H9 (cell line): ENCODE data around the gene TUBB2B. TPM values are rescaled to one million over a fixed set of nuclear protein-coding genes. Genes with fewer than 3 reads are reported as not detected.

ENCODE experiments used
- DNase-seq: peaks from one replicate; pipeline ENCODE4 v3.0.0-alpha.2; 2017
- H2AFZ ChIP-seq: one replicate; pipeline ENCODE4 v1.6.1; 2013; ENCODE audit warnings: mild to moderate bottlenecking, low read length, control low read depth, moderate library complexity
- H2AK5ac ChIP-seq: 2 replicates; pipeline ENCODE4 v1.6.1; 2013; ENCODE audit warnings: low read length, control low read depth, mixed read lengths; ENCODE audit not compliant: insufficient read length
- H2BK120ac ChIP-seq: one replicate; pipeline ENCODE4 v1.6.1; 2013; ENCODE audit warnings: low read depth, mild to moderate bottlenecking, low read length, control low read depth, inconsistent platforms; ENCODE audit not compliant: poor library complexity, severe bottlenecking
- H2BK12ac ChIP-seq: 2 replicates; pipeline ENCODE4 v1.6.1; 2013; ENCODE audit warnings: low read length, control low read depth, mixed read lengths, low read depth; ENCODE audit not compliant: insufficient read length
- H2BK15ac ChIP-seq: 2 replicates; pipeline ENCODE4 v1.6.1; 2013; ENCODE audit warnings: low read depth, low read length, control low read depth
- H2BK20ac ChIP-seq: one replicate; pipeline ENCODE4 v1.6.1; 2013; ENCODE audit warnings: low read depth, mild to moderate bottlenecking, low read length, control low read depth, inconsistent platforms; ENCODE audit not compliant: poor library complexity, severe bottlenecking
- H2BK5ac ChIP-seq: 2 replicates; pipeline ENCODE4 v1.6.1; 2013; ENCODE audit warnings: low read length, control low read depth, mixed read lengths; ENCODE audit not compliant: insufficient read length
- H3K14ac ChIP-seq: 2 replicates; pipeline ENCODE4 v1.6.1; 2013; ENCODE audit warnings: low read length, control low read depth; ENCODE audit not compliant: insufficient read depth
- H3K18ac ChIP-seq: 2 replicates; pipeline ENCODE4 v1.6.1; 2013; ENCODE audit warnings: low read depth, mild to moderate bottlenecking, mixed read lengths, low read length, control low read depth; ENCODE audit not compliant: insufficient read length
- H3K23ac ChIP-seq: 2 replicates; pipeline ENCODE4 v1.6.1; 2013; ENCODE audit warnings: low read length, control low read depth, mixed read lengths, low read depth; ENCODE audit not compliant: insufficient read length
- H3K23me2 ChIP-seq: 2 replicates; pipeline ENCODE4 v1.6.1; 2013; ENCODE audit warnings: low read depth, mild to moderate bottlenecking, mixed read lengths, low read length, control low read depth; ENCODE audit not compliant: insufficient read length, poor library complexity, severe bottlenecking
- H3K27ac ChIP-seq: 2 replicates; pipeline ENCODE4 v1.5.1; 2013; ENCODE audit warnings: low read length, control low read depth, mixed read lengths, low read depth; ENCODE audit not compliant: insufficient read length
- H3K27me3 ChIP-seq: 2 replicates; pipeline ENCODE4 v1.6.1; 2013; ENCODE audit warnings: low read length, control low read depth, inconsistent platforms; ENCODE audit not compliant: insufficient read depth
- H3K4ac ChIP-seq: 2 replicates; pipeline ENCODE4 v1.6.1; 2013; ENCODE audit warnings: low read depth, mild to moderate bottlenecking, control low read depth, inconsistent platforms, low read length, moderate library complexity
- H3K4me1 ChIP-seq: 2 replicates; pipeline ENCODE4 v1.6.1; 2013; ENCODE audit warnings: low read length, control low read depth, inconsistent platforms; ENCODE audit not compliant: insufficient read depth
- H3K4me2 ChIP-seq: 2 replicates; pipeline ENCODE4 v1.6.1; 2013; ENCODE audit warnings: low read length, control low read depth, mixed read lengths; ENCODE audit not compliant: insufficient read length, insufficient read depth
- H3K56ac ChIP-seq: 2 replicates; pipeline ENCODE4 v1.6.1; 2013; ENCODE audit warnings: low read depth, mild to moderate bottlenecking, mixed read lengths, low read length, control low read depth; ENCODE audit not compliant: insufficient read length
- H3K79me1 ChIP-seq: 2 replicates; pipeline ENCODE4 v1.6.1; 2013; ENCODE audit warnings: low read depth, mild to moderate bottlenecking, moderate library complexity, low read length, control low read depth, inconsistent platforms; ENCODE audit not compliant: insufficient read depth, poor library complexity, severe bottlenecking
- H3K79me2 ChIP-seq: 2 replicates; pipeline ENCODE4 v1.6.1; 2013; ENCODE audit warnings: low read length, control low read depth, inconsistent platforms; ENCODE audit not compliant: insufficient read depth
- H3K9ac ChIP-seq: 2 replicates; pipeline ENCODE4 v1.6.1; 2013; ENCODE audit warnings: low read length, control low read depth, mixed read lengths; ENCODE audit not compliant: insufficient read length; ENCODE audit errors: extremely low read depth
- H3K9me3 ChIP-seq: one replicate; pipeline ENCODE4 v1.6.1; 2013; ENCODE audit warnings: low read depth, low read length, inconsistent platforms; ENCODE audit not compliant: control insufficient read depth
- H3T11ph ChIP-seq: one replicate; pipeline ENCODE4 v1.6.1; 2013; ENCODE audit warnings: mild to moderate bottlenecking, low read length, control low read depth, inconsistent platforms
- H4K20me1 ChIP-seq: one replicate; pipeline ENCODE4 v1.6.1; 2013; ENCODE audit not compliant: control insufficient read depth, insufficient read length, insufficient read depth
- H4K5ac ChIP-seq: 2 replicates; pipeline ENCODE4 v1.6.1; 2013; ENCODE audit warnings: low read depth, mild to moderate bottlenecking, mixed read lengths, low read length, control low read depth; ENCODE audit not compliant: insufficient read length
- H4K8ac ChIP-seq: replicated peaks from 2 replicates; pipeline ENCODE4 v1.6.1; 2013; ENCODE audit warnings: low read length, control low read depth, mixed read lengths, low read depth; ENCODE audit not compliant: insufficient read length
- H4K91ac ChIP-seq: 2 replicates; pipeline ENCODE4 v1.6.1; 2013; ENCODE audit warnings: low read depth, mild to moderate bottlenecking, moderate library complexity, mixed read lengths, low read length, control low read depth; ENCODE audit not compliant: insufficient read length
- H3K27ac Mint-ChIP-seq, 3 experiments: 2 replicates in 2 of 3; 3 replicates in 1 of 3; pipeline ENCODE4 v1.8.0; 2020 to 2021; ENCODE audit warnings: mixed read lengths in 3 of 3, mild to moderate bottlenecking in 1 of 3, moderate library complexity in 1 of 3
- H3K27me3 Mint-ChIP-seq: 2 replicates; pipeline ENCODE4 v1.8.0; 2021; ENCODE audit warnings: low read depth, mild to moderate bottlenecking, moderate library complexity, mixed read lengths
- H3K36me3 Mint-ChIP-seq, 3 experiments: 2 replicates in 2 of 3; 3 replicates in 1 of 3; pipeline ENCODE4 v1.8.0; 2020 to 2021; ENCODE audit warnings: low read depth in 3 of 3, mixed read lengths in 3 of 3; ENCODE audit not compliant: insufficient read depth in 1 of 3
- H3K4me1 Mint-ChIP-seq, 2 experiments: 2 replicates each; pipeline ENCODE4 v1.8.0; 2020; ENCODE audit warnings: mixed read lengths in 2 of 2
- H3K4me3 Mint-ChIP-seq, 2 experiments: 2 replicates in 1 of 2; 3 replicates in 1 of 2; pipeline ENCODE4 v1.8.0; 2020 to 2021; ENCODE audit warnings: mild to moderate bottlenecking in 2 of 2, mixed read lengths in 2 of 2, moderate library complexity in 1 of 2
- H3K9me3 Mint-ChIP-seq, 2 experiments: 2 replicates in 1 of 2; 3 replicates in 1 of 2; pipeline ENCODE4 v1.8.0; 2020; ENCODE audit warnings: mild to moderate bottlenecking in 2 of 2, mixed read lengths in 2 of 2, moderate library complexity in 1 of 2
- WGBS: extraction: QIAGEN DNeasy Blood & Tissue Kit; methylation state at CpG from one replicate; pipeline ENCODE4 v1.1.7; 2013; ENCODE audit warnings: missing lambda C conversion rate, low lambda C conversion rate, mixed read lengths; ENCODE audit not compliant: insufficient read length; ENCODE audit errors: extremely low coverage; 5-methylcytosine and 5-hydroxymethylcytosine counted together
- total RNA-seq: library from RNA; stranded (reverse); gene quantifications from 2 replicates; pipeline ENCODE4 v1.2.1, GENCODE V29; 2021
- TF ChIP-seq, protein P1 (sequence below): fragments of 200-600 bp; sonication (generic); conservative IDR thresholded peaks from 3 replicates; pipeline ENCODE4 v1.8.0; 2021; ENCODE audit warnings: antibody characterized with exemption, mild to moderate bottlenecking

Gene TUBB2B
- total RNA-seq, 1 experiment from 2014 or later: 320 TPM

DNA sequence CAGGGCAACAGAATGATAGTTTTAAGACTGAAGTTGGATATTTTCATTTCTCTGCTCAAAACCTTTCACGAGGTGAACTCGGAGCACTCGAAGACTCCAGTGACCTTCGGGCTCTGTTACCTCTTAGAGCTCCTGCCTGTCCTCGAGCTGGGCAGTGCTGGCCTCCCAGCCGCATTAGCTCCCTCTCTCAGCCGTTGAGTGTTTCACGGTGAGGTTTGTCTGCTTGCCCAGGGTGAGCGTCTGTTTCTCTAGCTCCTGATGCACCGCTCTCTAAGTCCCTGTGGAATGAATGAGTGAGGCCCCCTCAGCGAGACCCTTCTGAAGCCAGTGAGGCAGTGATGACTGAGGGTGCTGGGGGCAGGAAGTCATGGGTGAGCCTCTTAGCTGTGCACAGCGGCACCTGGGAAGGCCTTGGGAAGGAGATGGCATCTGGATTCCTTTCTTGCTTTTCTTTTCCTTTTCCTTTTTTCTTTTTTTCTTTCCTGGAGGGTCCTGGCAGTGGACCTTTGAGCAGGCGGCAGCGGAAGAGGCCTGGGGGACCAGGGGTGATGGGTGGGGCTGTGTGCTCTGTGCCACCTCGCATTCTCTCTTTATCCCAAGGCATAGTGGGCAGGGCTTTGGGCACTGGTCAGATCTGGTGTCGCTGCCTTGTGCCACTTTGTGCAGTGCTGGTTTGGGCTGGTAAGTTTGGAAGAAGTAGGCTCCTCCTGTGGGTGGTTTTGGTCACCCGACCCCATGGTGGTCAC is 33.5 kb upstream of the TUBB2B start:
- Histone ChIP-seq H4K91ac (no peak overlapping the region), H2BK20ac (no peak overlapping the region), H3K27ac (no peak overlapping the region), H3K9ac (no peak overlapping the region), H3K4me2 (peak overlapping the region; percentile 18), H3K23me2 (peaks cover 8% of the 10 kb centered on the region), H3K56ac (no peak overlapping the region), H3K27me3 (no peaks in the 10 kb centered on the region), H3K79me2 (peaks cover 27% of the 10 kb centered on the region; the same call in 1 of the 2 replicates), H2AK5ac (no peak overlapping the region), H3K23ac (no peak overlapping the region), H2BK5ac (no peak overlapping the region), H2BK15ac (no peak overlapping the region), H3K79me1 (peaks cover 8% of the 10 kb centered on the region), H3K4ac (no peak overlapping the region), H3K18ac (no peak overlapping the region), H3T11ph (no peak overlapping the region), H4K8ac (no peak overlapping the region), H2BK12ac (no peak overlapping the region), H3K14ac (no peak overlapping the region), H2BK120ac (no peak overlapping the region), H4K5ac (no peak overlapping the region), H3K9me3 (no peaks in the 10 kb centered on the region), H4K20me1 (no peaks in the 10 kb centered on the region), H2AFZ (no peak overlapping the region), H3K4me1 (no peaks in the 10 kb centered on the region; the same call in 1 of the 2 replicates)
- no peaks in the 10 kb centered on the region for H3K9me3 Mint-ChIP-seq
- TF ChIP-seq, protein P1, sequence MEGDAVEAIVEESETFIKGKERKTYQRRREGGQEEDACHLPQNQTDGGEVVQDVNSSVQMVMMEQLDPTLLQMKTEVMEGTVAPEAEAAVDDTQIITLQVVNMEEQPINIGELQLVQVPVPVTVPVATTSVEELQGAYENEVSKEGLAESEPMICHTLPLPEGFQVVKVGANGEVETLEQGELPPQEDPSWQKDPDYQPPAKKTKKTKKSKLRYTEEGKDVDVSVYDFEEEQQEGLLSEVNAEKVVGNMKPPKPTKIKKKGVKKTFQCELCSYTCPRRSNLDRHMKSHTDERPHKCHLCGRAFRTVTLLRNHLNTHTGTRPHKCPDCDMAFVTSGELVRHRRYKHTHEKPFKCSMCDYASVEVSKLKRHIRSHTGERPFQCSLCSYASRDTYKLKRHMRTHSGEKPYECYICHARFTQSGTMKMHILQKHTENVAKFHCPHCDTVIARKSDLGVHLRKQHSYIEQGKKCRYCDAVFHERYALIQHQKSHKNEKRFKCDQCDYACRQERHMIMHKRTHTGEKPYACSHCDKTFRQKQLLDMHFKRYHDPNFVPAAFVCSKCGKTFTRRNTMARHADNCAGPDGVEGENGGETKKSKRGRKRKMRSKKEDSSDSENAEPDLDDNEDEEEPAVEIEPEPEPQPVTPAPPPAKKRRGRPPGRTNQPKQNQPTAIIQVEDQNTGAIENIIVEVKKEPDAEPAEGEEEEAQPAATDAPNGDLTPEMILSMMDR: no peak
- peaks cover 15 to 35% (median 26%) of the 10 kb centered on the region in 3 experiments for H3K36me3 Mint-ChIP-seq
- H3K27me3 Mint-ChIP-seq: peaks cover 7% of the 10 kb centered on the region
- peak overlapping the region in 2 of 3 experiments; percentile 21 to 85; a peak in 3 of 7 replicates for H3K27ac Mint-ChIP-seq
- DNase-seq: no peak
- WGBS: no CpG with 5 or more reads among the region's 17 CpGs
- H3K4me3 Mint-ChIP-seq: peak overlapping the region; percentile 96 to 98
- H3K4me1 Mint-ChIP-seq: peaks cover 17 to 19% of the 10 kb centered on the region in 2 experiments
